H9 (cell line): ENCODE results near the gene HLA-DPB1. TPM values are rescaled to one million over a fixed set of nuclear protein-coding genes. Genes with fewer than 3 reads are reported as not detected.

ENCODE experiments used
- DNase-seq: peaks from one replicate; pipeline ENCODE4 v3.0.0-alpha.2; 2017
- H2AFZ ChIP-seq: one replicate; pipeline ENCODE4 v1.6.1; 2013; ENCODE audit warnings: mild to moderate bottlenecking, low read length, control low read depth, moderate library complexity
- H2AK5ac ChIP-seq: 2 replicates; pipeline ENCODE4 v1.6.1; 2013; ENCODE audit warnings: low read length, control low read depth, mixed read lengths; ENCODE audit not compliant: insufficient read length
- H2BK120ac ChIP-seq: one replicate; pipeline ENCODE4 v1.6.1; 2013; ENCODE audit warnings: low read depth, mild to moderate bottlenecking, low read length, control low read depth, inconsistent platforms; ENCODE audit not compliant: poor library complexity, severe bottlenecking
- H2BK12ac ChIP-seq: 2 replicates; pipeline ENCODE4 v1.6.1; 2013; ENCODE audit warnings: low read length, control low read depth, mixed read lengths, low read depth; ENCODE audit not compliant: insufficient read length
- H2BK15ac ChIP-seq: 2 replicates; pipeline ENCODE4 v1.6.1; 2013; ENCODE audit warnings: low read depth, low read length, control low read depth
- H2BK20ac ChIP-seq: one replicate; pipeline ENCODE4 v1.6.1; 2013; ENCODE audit warnings: low read depth, mild to moderate bottlenecking, low read length, control low read depth, inconsistent platforms; ENCODE audit not compliant: poor library complexity, severe bottlenecking
- H2BK5ac ChIP-seq: 2 replicates; pipeline ENCODE4 v1.6.1; 2013; ENCODE audit warnings: low read length, control low read depth, mixed read lengths; ENCODE audit not compliant: insufficient read length
- H3K14ac ChIP-seq: 2 replicates; pipeline ENCODE4 v1.6.1; 2013; ENCODE audit warnings: low read length, control low read depth; ENCODE audit not compliant: insufficient read depth
- H3K18ac ChIP-seq: 2 replicates; pipeline ENCODE4 v1.6.1; 2013; ENCODE audit warnings: low read depth, mild to moderate bottlenecking, mixed read lengths, low read length, control low read depth; ENCODE audit not compliant: insufficient read length
- H3K23ac ChIP-seq: 2 replicates; pipeline ENCODE4 v1.6.1; 2013; ENCODE audit warnings: low read length, control low read depth, mixed read lengths, low read depth; ENCODE audit not compliant: insufficient read length
- H3K23me2 ChIP-seq: 2 replicates; pipeline ENCODE4 v1.6.1; 2013; ENCODE audit warnings: low read depth, mild to moderate bottlenecking, mixed read lengths, low read length, control low read depth; ENCODE audit not compliant: insufficient read length, poor library complexity, severe bottlenecking
- H3K27ac ChIP-seq: 2 replicates; pipeline ENCODE4 v1.5.1; 2013; ENCODE audit warnings: low read length, control low read depth, mixed read lengths, low read depth; ENCODE audit not compliant: insufficient read length
- H3K27me3 ChIP-seq: 2 replicates; pipeline ENCODE4 v1.6.1; 2013; ENCODE audit warnings: low read length, control low read depth, inconsistent platforms; ENCODE audit not compliant: insufficient read depth
- H3K4ac ChIP-seq: 2 replicates; pipeline ENCODE4 v1.6.1; 2013; ENCODE audit warnings: low read depth, mild to moderate bottlenecking, control low read depth, inconsistent platforms, low read length, moderate library complexity
- H3K4me1 ChIP-seq: 2 replicates; pipeline ENCODE4 v1.6.1; 2013; ENCODE audit warnings: low read length, control low read depth, inconsistent platforms; ENCODE audit not compliant: insufficient read depth
- H3K4me2 ChIP-seq: 2 replicates; pipeline ENCODE4 v1.6.1; 2013; ENCODE audit warnings: low read length, control low read depth, mixed read lengths; ENCODE audit not compliant: insufficient read length, insufficient read depth
- H3K56ac ChIP-seq: 2 replicates; pipeline ENCODE4 v1.6.1; 2013; ENCODE audit warnings: low read depth, mild to moderate bottlenecking, mixed read lengths, low read length, control low read depth; ENCODE audit not compliant: insufficient read length
- H3K79me1 ChIP-seq: 2 replicates; pipeline ENCODE4 v1.6.1; 2013; ENCODE audit warnings: low read depth, mild to moderate bottlenecking, moderate library complexity, low read length, control low read depth, inconsistent platforms; ENCODE audit not compliant: insufficient read depth, poor library complexity, severe bottlenecking
- H3K79me2 ChIP-seq: 2 replicates; pipeline ENCODE4 v1.6.1; 2013; ENCODE audit warnings: low read length, control low read depth, inconsistent platforms; ENCODE audit not compliant: insufficient read depth
- H3K9ac ChIP-seq: 2 replicates; pipeline ENCODE4 v1.6.1; 2013; ENCODE audit warnings: low read length, control low read depth, mixed read lengths; ENCODE audit not compliant: insufficient read length; ENCODE audit errors: extremely low read depth
- H3K9me3 ChIP-seq: one replicate; pipeline ENCODE4 v1.6.1; 2013; ENCODE audit warnings: low read depth, low read length, inconsistent platforms; ENCODE audit not compliant: control insufficient read depth
- H3T11ph ChIP-seq: one replicate; pipeline ENCODE4 v1.6.1; 2013; ENCODE audit warnings: mild to moderate bottlenecking, low read length, control low read depth, inconsistent platforms
- H4K20me1 ChIP-seq: one replicate; pipeline ENCODE4 v1.6.1; 2013; ENCODE audit not compliant: control insufficient read depth, insufficient read length, insufficient read depth
- H4K5ac ChIP-seq: 2 replicates; pipeline ENCODE4 v1.6.1; 2013; ENCODE audit warnings: low read depth, mild to moderate bottlenecking, mixed read lengths, low read length, control low read depth; ENCODE audit not compliant: insufficient read length
- H4K8ac ChIP-seq: replicated peaks from 2 replicates; pipeline ENCODE4 v1.6.1; 2013; ENCODE audit warnings: low read length, control low read depth, mixed read lengths, low read depth; ENCODE audit not compliant: insufficient read length
- H4K91ac ChIP-seq: 2 replicates; pipeline ENCODE4 v1.6.1; 2013; ENCODE audit warnings: low read depth, mild to moderate bottlenecking, moderate library complexity, mixed read lengths, low read length, control low read depth; ENCODE audit not compliant: insufficient read length
- H3K27ac Mint-ChIP-seq, 3 experiments: 2 replicates in 2 of 3; 3 replicates in 1 of 3; pipeline ENCODE4 v1.8.0; 2020 to 2021; ENCODE audit warnings: mixed read lengths in 3 of 3, mild to moderate bottlenecking in 1 of 3, moderate library complexity in 1 of 3
- H3K27me3 Mint-ChIP-seq: 2 replicates; pipeline ENCODE4 v1.8.0; 2021; ENCODE audit warnings: low read depth, mild to moderate bottlenecking, moderate library complexity, mixed read lengths
- H3K36me3 Mint-ChIP-seq, 3 experiments: 2 replicates in 2 of 3; 3 replicates in 1 of 3; pipeline ENCODE4 v1.8.0; 2020 to 2021; ENCODE audit warnings: low read depth in 3 of 3, mixed read lengths in 3 of 3; ENCODE audit not compliant: insufficient read depth in 1 of 3
- H3K4me1 Mint-ChIP-seq, 2 experiments: 2 replicates each; pipeline ENCODE4 v1.8.0; 2020; ENCODE audit warnings: mixed read lengths in 2 of 2
- H3K4me3 Mint-ChIP-seq, 2 experiments: 2 replicates in 1 of 2; 3 replicates in 1 of 2; pipeline ENCODE4 v1.8.0; 2020 to 2021; ENCODE audit warnings: mild to moderate bottlenecking in 2 of 2, mixed read lengths in 2 of 2, moderate library complexity in 1 of 2
- H3K9me3 Mint-ChIP-seq, 2 experiments: 2 replicates in 1 of 2; 3 replicates in 1 of 2; pipeline ENCODE4 v1.8.0; 2020; ENCODE audit warnings: mild to moderate bottlenecking in 2 of 2, mixed read lengths in 2 of 2, moderate library complexity in 1 of 2
- WGBS: extraction: QIAGEN DNeasy Blood & Tissue Kit; methylation state at CpG from one replicate; pipeline ENCODE4 v1.1.7; 2013; ENCODE audit warnings: missing lambda C conversion rate, low lambda C conversion rate, mixed read lengths; ENCODE audit not compliant: insufficient read length; ENCODE audit errors: extremely low coverage; 5-methylcytosine and 5-hydroxymethylcytosine counted together
- total RNA-seq: library from RNA; stranded (reverse); gene quantifications from 2 replicates; pipeline ENCODE4 v1.2.1, GENCODE V29; 2021
- TF ChIP-seq, protein P1 (sequence below): fragments of 200-600 bp; sonication (generic); conservative IDR thresholded peaks from 3 replicates; pipeline ENCODE4 v1.8.0; 2021; ENCODE audit warnings: antibody characterized with exemption, mild to moderate bottlenecking

Gene HLA-DPB1
- total RNA-seq, 1 experiment from 2014 or later: 23.6 TPM

DNA sequence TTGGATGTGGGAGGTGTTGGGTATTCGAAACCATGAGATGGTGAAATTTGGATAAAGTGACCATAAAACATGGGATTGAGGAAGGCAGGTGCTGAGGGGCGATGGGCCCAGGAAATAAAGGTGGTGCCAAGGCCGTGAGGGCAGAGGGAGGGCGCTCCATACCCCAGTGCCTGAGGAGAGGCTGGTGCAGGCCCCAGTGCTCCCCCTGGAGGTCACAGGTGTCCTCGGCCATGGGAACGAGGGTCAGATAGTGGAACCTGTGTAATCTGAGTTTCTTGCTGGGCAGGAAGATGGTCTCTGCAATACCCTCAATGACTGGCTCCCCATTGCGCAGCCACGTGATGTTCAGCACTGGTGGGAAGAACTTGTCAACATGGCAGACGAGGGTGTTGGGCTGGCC, 16.2 kb downstream of the HLA-DPB1 start:
- no peaks in the 10 kb centered on the region for H3K23me2 ChIP-seq
- no peak overlapping the region for H3K4me2 ChIP-seq
- Mint-ChIP-seq H3K36me3 (peaks cover 0 to 3% (median 0%) of the 10 kb centered on the region in 3 experiments; a peak in 2 of 7 replicates), H3K27me3 (peaks cover 13% of the 10 kb centered on the region), H3K9me3 (no peaks in the 10 kb centered on the region), H3K4me3 (no peak overlapping the region), H3K4me1 (peaks cover 4% of the 10 kb centered on the region in 2 experiments; a peak in 2 of 4 replicates), H3K27ac (no peak overlapping the region; a peak in 1 of 7 replicates)
- H3K9me3 ChIP-seq: no peaks in the 10 kb centered on the region
- no peak overlapping the region for H2AK5ac ChIP-seq
- TF ChIP-seq, protein P1, sequence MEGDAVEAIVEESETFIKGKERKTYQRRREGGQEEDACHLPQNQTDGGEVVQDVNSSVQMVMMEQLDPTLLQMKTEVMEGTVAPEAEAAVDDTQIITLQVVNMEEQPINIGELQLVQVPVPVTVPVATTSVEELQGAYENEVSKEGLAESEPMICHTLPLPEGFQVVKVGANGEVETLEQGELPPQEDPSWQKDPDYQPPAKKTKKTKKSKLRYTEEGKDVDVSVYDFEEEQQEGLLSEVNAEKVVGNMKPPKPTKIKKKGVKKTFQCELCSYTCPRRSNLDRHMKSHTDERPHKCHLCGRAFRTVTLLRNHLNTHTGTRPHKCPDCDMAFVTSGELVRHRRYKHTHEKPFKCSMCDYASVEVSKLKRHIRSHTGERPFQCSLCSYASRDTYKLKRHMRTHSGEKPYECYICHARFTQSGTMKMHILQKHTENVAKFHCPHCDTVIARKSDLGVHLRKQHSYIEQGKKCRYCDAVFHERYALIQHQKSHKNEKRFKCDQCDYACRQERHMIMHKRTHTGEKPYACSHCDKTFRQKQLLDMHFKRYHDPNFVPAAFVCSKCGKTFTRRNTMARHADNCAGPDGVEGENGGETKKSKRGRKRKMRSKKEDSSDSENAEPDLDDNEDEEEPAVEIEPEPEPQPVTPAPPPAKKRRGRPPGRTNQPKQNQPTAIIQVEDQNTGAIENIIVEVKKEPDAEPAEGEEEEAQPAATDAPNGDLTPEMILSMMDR: peak; percentile 95
- H3K9ac ChIP-seq: no peak overlapping the region
- DNase-seq: peak; percentile 88
- no peak overlapping the region for H3K27ac ChIP-seq
- H3K4me1 ChIP-seq: no peaks in the 10 kb centered on the region
- no peaks in the 10 kb centered on the region for H3K79me1 ChIP-seq
- H2BK5ac ChIP-seq: no peak overlapping the region
- no CpG with 5 or more reads among the region's 9 CpGs for WGBS
- H3K23ac ChIP-seq: no peak overlapping the region
- no peak overlapping the region for H4K8ac ChIP-seq
- H4K5ac ChIP-seq: no peak overlapping the region
- no peaks in the 10 kb centered on the region for H3K27me3 ChIP-seq
- no peak overlapping the region for H2AFZ ChIP-seq
- H2BK120ac ChIP-seq: no peak overlapping the region
- no peak overlapping the region for H3K4ac ChIP-seq
- no peak overlapping the region for H4K91ac ChIP-seq
- H4K20me1 ChIP-seq: no peaks in the 10 kb centered on the region
- no peak overlapping the region for H3K14ac ChIP-seq
- H3K18ac ChIP-seq: no peak overlapping the region
- no peak overlapping the region for H2BK12ac ChIP-seq
- H3K56ac ChIP-seq: no peak overlapping the region
- no peak overlapping the region for H2BK15ac ChIP-seq
- H3K79me2 ChIP-seq: no peaks in the 10 kb centered on the region
- no peak overlapping the region for H3T11ph ChIP-seq
- H2BK20ac ChIP-seq: no peak overlapping the region
